Endothelial cell (in vitro differentiated cells): ENCODE data around the gene CBX7. TPM values are rescaled to one million over a fixed set of nuclear protein-coding genes. Genes with fewer than 3 reads are reported as not detected.
A peak's percentile ranks its signal among the peaks of the same experiment; 100 is the strongest.

ENCODE experiments used
- DNase-seq: peaks from one replicate; pipeline ENCODE4 v3.0.0; 2021; ENCODE audit warnings: low spot score
- H3K27ac Mint-ChIP-seq: one replicate; pipeline ENCODE4 v1.8.0; 2021; ENCODE audit warnings: mixed read lengths, inconsistent platforms; ENCODE audit not compliant: unreplicated experiment
- H3K27me3 Mint-ChIP-seq: one replicate; pipeline ENCODE4 v1.8.0; 2021; ENCODE audit warnings: mild to moderate bottlenecking, moderate library complexity, mixed read lengths, inconsistent platforms; ENCODE audit not compliant: unreplicated experiment
- H3K36me3 Mint-ChIP-seq: one replicate; pipeline ENCODE4 v1.8.0; 2021; ENCODE audit warnings: mild to moderate bottlenecking, low read depth, mixed read lengths, inconsistent platforms; ENCODE audit not compliant: unreplicated experiment
- H3K4me1 Mint-ChIP-seq: one replicate; pipeline ENCODE4 v1.8.0; 2021; ENCODE audit warnings: mild to moderate bottlenecking, mixed read lengths, inconsistent platforms; ENCODE audit not compliant: unreplicated experiment
- H3K4me3 Mint-ChIP-seq: one replicate; pipeline ENCODE4 v1.8.0; 2021; ENCODE audit warnings: mild to moderate bottlenecking, mixed read lengths, inconsistent platforms; ENCODE audit not compliant: unreplicated experiment
- H3K9me3 Mint-ChIP-seq: one replicate; pipeline ENCODE4 v1.8.0; 2021; ENCODE audit warnings: mixed read lengths, inconsistent platforms; ENCODE audit not compliant: unreplicated experiment
- CTCF ChIP-seq: fragments of 200-600 bp; sonication (generic); IDR thresholded peaks from one replicate; pipeline ENCODE4 v1.5.0; 2021; ENCODE audit warnings: antibody characterized with exemption; ENCODE audit not compliant: unreplicated experiment
- total RNA-seq: library from RNA; stranded (reverse); fragmentation: NEBNext Ultra II Directional; extraction: Animal tissue kit (Norgen Biotek cat#: 25700); gene quantifications from one replicate; pipeline ENCODE4 v1.2.1, GENCODE V29; 2021; ENCODE audit not compliant: unreplicated experiment

The CBX7 gene
- total RNA-seq, 1 donor from 2014 or later = 3.5 TPM

DNA sequence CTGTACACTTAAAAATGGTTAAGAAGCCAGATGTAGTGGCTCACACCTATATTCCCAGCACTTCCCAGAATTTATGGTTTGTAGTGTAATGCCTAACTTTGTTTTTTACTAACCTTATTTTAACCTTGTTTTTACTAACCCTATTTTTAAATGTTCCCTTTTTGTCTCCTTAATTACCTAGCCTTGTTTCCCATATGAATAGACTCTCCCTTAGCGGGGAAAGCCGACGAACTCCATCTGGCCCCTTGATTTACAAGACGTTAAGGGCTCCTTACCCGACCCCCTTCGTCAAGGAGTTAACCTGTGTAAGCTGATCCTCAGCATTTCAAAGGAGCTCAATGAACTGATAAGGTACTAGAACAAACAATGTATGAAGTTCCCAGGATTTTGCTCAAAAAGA lies 38.4 kb downstream of the CBX7 start:
- H3K27me3 Mint-ChIP-seq = peaks cover 2% of the 10 kb centered on the region
- peaks cover 20% of the 10 kb centered on the region for H3K4me1 Mint-ChIP-seq
- no peak overlapping the region for H3K27ac Mint-ChIP-seq
- no peaks in the 10 kb centered on the region for H3K9me3 Mint-ChIP-seq
- no peak overlapping the region for H3K4me3 Mint-ChIP-seq
- no peak for DNase-seq
- TF ChIP-seq CTCF = no peak
- H3K36me3 Mint-ChIP-seq = no peaks in the 10 kb centered on the region

- Mint-ChIP-seq H3K36me3 (no peaks in the 10 kb centered on the region), H3K27ac (peak overlapping the region; percentile 5), H3K27me3 (peaks cover 2% of the 10 kb centered on the region), H3K4me1 (peaks cover 18% of the 10 kb centered on the region), H3K9me3 (no peaks in the 10 kb centered on the region), H3K4me3 (no peak overlapping the region)
- no peak for TF ChIP-seq CTCF
- DNase-seq = no peak
These were observed 41.6 kb downstream of the CBX7 start for GRCh38 chr22:39110631-39111561.

GRCh38 chr22:39109361-39109760 lies 43.1 kb downstream of the CBX7 start:
- Mint-ChIP-seq H3K4me1 (peaks cover 12% of the 10 kb centered on the region), H3K27me3 (peaks cover 2% of the 10 kb centered on the region), H3K4me3 (no peak overlapping the region), H3K27ac (no peak overlapping the region), H3K9me3 (no peaks in the 10 kb centered on the region), H3K36me3 (no peaks in the 10 kb centered on the region)
- DNase-seq = no peak
- no peak for TF ChIP-seq CTCF

GRCh38 chr22:39108487-39108886 lies 44.0 kb downstream of the CBX7 start:
- peaks cover 9% of the 10 kb centered on the region for H3K4me1 Mint-ChIP-seq
- H3K4me3 Mint-ChIP-seq = no peak overlapping the region
- H3K36me3 Mint-ChIP-seq = no peaks in the 10 kb centered on the region
- no peak overlapping the region for H3K27ac Mint-ChIP-seq
- peaks cover 2% of the 10 kb centered on the region for H3K27me3 Mint-ChIP-seq
- DNase-seq = no peak
- no peaks in the 10 kb centered on the region for H3K9me3 Mint-ChIP-seq
- no peak for TF ChIP-seq CTCF

GRCh38 chr22:39106326-39106725 lies 46.2 kb downstream of the CBX7 start:
- Mint-ChIP-seq H3K4me3 (no peak overlapping the region), H3K27me3 (peaks cover 2% of the 10 kb centered on the region), H3K9me3 (no peaks in the 10 kb centered on the region), H3K4me1 (peaks cover 5% of the 10 kb centered on the region), H3K36me3 (no peaks in the 10 kb centered on the region), H3K27ac (no peak overlapping the region)
- no peak for DNase-seq
- TF ChIP-seq CTCF = no peak
